ENCODE data around the gene DDB1.

- TF ChIP-seq, protein P1, sequence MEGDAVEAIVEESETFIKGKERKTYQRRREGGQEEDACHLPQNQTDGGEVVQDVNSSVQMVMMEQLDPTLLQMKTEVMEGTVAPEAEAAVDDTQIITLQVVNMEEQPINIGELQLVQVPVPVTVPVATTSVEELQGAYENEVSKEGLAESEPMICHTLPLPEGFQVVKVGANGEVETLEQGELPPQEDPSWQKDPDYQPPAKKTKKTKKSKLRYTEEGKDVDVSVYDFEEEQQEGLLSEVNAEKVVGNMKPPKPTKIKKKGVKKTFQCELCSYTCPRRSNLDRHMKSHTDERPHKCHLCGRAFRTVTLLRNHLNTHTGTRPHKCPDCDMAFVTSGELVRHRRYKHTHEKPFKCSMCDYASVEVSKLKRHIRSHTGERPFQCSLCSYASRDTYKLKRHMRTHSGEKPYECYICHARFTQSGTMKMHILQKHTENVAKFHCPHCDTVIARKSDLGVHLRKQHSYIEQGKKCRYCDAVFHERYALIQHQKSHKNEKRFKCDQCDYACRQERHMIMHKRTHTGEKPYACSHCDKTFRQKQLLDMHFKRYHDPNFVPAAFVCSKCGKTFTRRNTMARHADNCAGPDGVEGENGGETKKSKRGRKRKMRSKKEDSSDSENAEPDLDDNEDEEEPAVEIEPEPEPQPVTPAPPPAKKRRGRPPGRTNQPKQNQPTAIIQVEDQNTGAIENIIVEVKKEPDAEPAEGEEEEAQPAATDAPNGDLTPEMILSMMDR (IDR thresholded peaks at IDR 0.05) = no peak
- TF ChIP-seq POLR2AphosphoS5 (IDR thresholded peaks at IDR 0.05) = no peak
- no peak for TF ChIP-seq POLR2A (IDR thresholded peaks at IDR 0.05)
Measured at GRCh38 chr11:61327669-61328071, 5.2 kb downstream of the DDB1 start.

All from breast epithelium (tissue), 3 donors.